Measurements from ENCODE around the gene GLCE. TPM values are rescaled to one million over a fixed set of nuclear protein-coding genes. Genes with fewer than 3 reads are reported as not detected.

GLCE gene
- total RNA-seq, 1 experiment from 2014 or later, result 12.5 TPM

- TF ChIP-seq STAT6 (CRISPR knock-in tag; conservative IDR thresholded peaks at IDR 0.05; ENCODE audit: low read depth) (no peak), IRF2 (CRISPR knock-in tag; IDR thresholded peaks at IDR 0.05; ENCODE audit: borderline replicate concordance, low read depth) (no peak), RORB (CRISPR knock-in tag; IDR thresholded peaks at IDR 0.05) (no peak), ELF4 (CRISPR knock-in tag; IDR thresholded peaks at IDR 0.05; ENCODE audit: low read depth) (no peak), E2F1 (CRISPR knock-in tag; IDR thresholded peaks at IDR 0.05) (no peak), CBFB (CRISPR knock-in tag; IDR thresholded peaks at IDR 0.05; ENCODE audit: low read depth) (no peak), ZNF219 (CRISPR knock-in tag; IDR thresholded peaks at IDR 0.05; ENCODE audit: borderline replicate concordance) (no peak)
These were observed 157.6 kb downstream of the GLCE start (continued) for GRCh38 chr15:69318033-69318432.

GRCh38 chr15:69319384-69320375 is 159.2 kb downstream of the GLCE start:
- H3K9me3 Mint-ChIP-seq, result no peaks in the 10 kb centered on the region
- no peak for TF ChIP-seq ZBTB21 (CRISPR knock-in tag; IDR thresholded peaks at IDR 0.05; ENCODE audit: borderline replicate concordance)
- TF ChIP-seq MXD4 (CRISPR knock-in tag; IDR thresholded peaks at IDR 0.05; ENCODE audit: borderline replicate concordance), result no peak
- TF ChIP-seq ZNF281 (CRISPR knock-in tag; IDR thresholded peaks at IDR 0.05), result no peak
- TF ChIP-seq E2F1 (CRISPR knock-in tag; IDR thresholded peaks at IDR 0.05), result no peak
- TF ChIP-seq ZMAT4 (CRISPR knock-in tag; IDR thresholded peaks at IDR 0.05), result no peak
- H3K27me3 Mint-ChIP-seq (ENCODE audit: low read depth), result no peaks in the 10 kb centered on the region
- no peak overlapping the region for H3K4me3 Mint-ChIP-seq
- H3K4me1 Mint-ChIP-seq, result peaks cover 15% of the 10 kb centered on the region
- H3K36me3 Mint-ChIP-seq, result no peaks in the 10 kb centered on the region
- ATAC-seq, result no peak
- POLR2A ChIA-PET, result no interaction called here
- DNase-seq (ENCODE audit: low spot score), result no peak
- H3K27ac Mint-ChIP-seq, result no peak overlapping the region
- CTCF ChIA-PET, result interaction anchor here (0.5 to 1.8 kb wide), 9 partner anchors 8 to 288 kb away, joined by 3 to 5 read pairs (median 3); no protein-coding TSS in a partner anchor

- CTCF ChIA-PET, result no interaction called here
- no peak for ATAC-seq
- H3K27me3 Mint-ChIP-seq (ENCODE audit: low read depth), result no peaks in the 10 kb centered on the region
- H3K36me3 Mint-ChIP-seq, result no peaks in the 10 kb centered on the region
- DNase-seq (ENCODE audit: low spot score), result no peak
- no peak overlapping the region for H3K4me3 Mint-ChIP-seq
- no peak overlapping the region for H3K27ac Mint-ChIP-seq
- no peaks in the 10 kb centered on the region for H3K9me3 Mint-ChIP-seq
- H3K4me1 Mint-ChIP-seq, result peaks cover 23% of the 10 kb centered on the region
- POLR2A ChIA-PET, result no interaction called here
- no peak for TF ChIP-seq ZNF532 (CRISPR knock-in tag; IDR thresholded peaks at IDR 0.05; ENCODE audit: borderline replicate concordance)
- TF ChIP-seq GRHL2 (CRISPR knock-in tag; IDR thresholded peaks at IDR 0.05; ENCODE audit: insufficient replicate concordance, severe bottlenecking), result no peak
These were observed 160.6 kb downstream of the GLCE start for GRCh38 chr15:69320977-69321554.

Data from WTC11 (cell line).